GM18873 (cell line): ENCODE results near the gene ANKLE2.
"Not testable (repeated sequence)": the region's sequence is repeated elsewhere in the genome, so short reads cannot be mapped to it uniquely, and the experiment has no call there.

Source experiments
- ATAC-seq: cut with Tn5 transposase; IDR thresholded peaks from one replicate; pipeline ENCODE4 v1.9.1; 2021; ENCODE audit warnings: mild to moderate bottlenecking, moderate library complexity, moderate number of reproducible peaks; ENCODE audit not compliant: unreplicated experiment, low FRiP score

The ANKLE2 gene

GRCh38 chr12:132698341-132698740, 63.3 kb downstream of the ANKLE2 start:
- no peak for ATAC-seq

GRCh38 chr12:132695431-132695830, 66.2 kb downstream of the ANKLE2 start:
- no peak for ATAC-seq

- ATAC-seq, result not testable (repeated sequence)
These were observed 66.7 kb downstream of the ANKLE2 start for GRCh38 chr12:132694888-132695287.

GRCh38 chr12:132692030-132692429, 69.6 kb downstream of the ANKLE2 start:
- ATAC-seq, result not testable (repeated sequence)

- ATAC-seq, result no peak
These were observed 71.5 kb downstream of the ANKLE2 start for GRCh38 chr12:132690112-132690511.

- no peak for ATAC-seq
These were observed 72.4 kb downstream of the ANKLE2 start for GRCh38 chr12:132689227-132689626.

GRCh38 chr12:132687211-132688164, 74.1 kb downstream of the ANKLE2 start, which contains the start of the genes POLE and PXMP2:
Gene POLE, minus strand, starts transcription at chr12:132687342. Its CDS starts 27 bp downstream, at chr12:132687315.
Gene PXMP2, plus strand, starts transcription at chr12:132687587. Its CDS starts 84 bp downstream, at chr12:132687671.
- peak; percentile 81 for ATAC-seq

- ATAC-seq, result no peak
These were observed 74.8 kb downstream of the ANKLE2 start for GRCh38 chr12:132686825-132687210.

- ATAC-seq, result no peak
These were observed 76.2 kb downstream of the ANKLE2 start for GRCh38 chr12:132685400-132685799.

GRCh38 chr12:132677492-132677891, 84.1 kb downstream of the ANKLE2 start:
- no peak for ATAC-seq

GRCh38 chr12:132675757-132676432, 85.7 kb downstream of the ANKLE2 start:
- no peak for ATAC-seq
